HCT116 (cell line): ENCODE measurements around the gene SEC61G. TPM values are rescaled to one million over a fixed set of nuclear protein-coding genes. Genes with fewer than 3 reads are reported as not detected.

ENCODE experiments used
- ATAC-seq: fragments of 200-7000 bp; cut with Tn5 transposase; 2 replicates; pipeline ENCODE4 v1.9.1; 2020; ENCODE audit warnings: mild to moderate bottlenecking, moderate library complexity
- BruUV-seq: library from RNA; stranded (reverse); fragments of 400-500 nt; replicated peaks from 2 replicates; lab custom pipeline; 2021; lab: Mats Ljungman, UMichigan
- CTCF ChIA-PET: fragments of 300-600 bp; sonication (Branson Sonifier 250); formaldehyde crosslinking; loops from one replicate; lab custom pipeline; 2021; ENCODE audit warnings: antibody characterized with exemption; lab: Charles Lee
- POLR2A ChIA-PET: fragments of 300-600, 350-600 bp; sonication (Branson Sonifier 250); formaldehyde crosslinking; loops from one replicate; lab custom pipeline; 2021; ENCODE audit warnings: antibody characterized with exemption; lab: Charles Lee
- RAD21 ChIA-PET, 2 experiments: fragments of 300-600 bp; sonication (Branson Sonifier 250); formaldehyde crosslinking; loops; one replicate each; lab custom pipeline; 2023; ENCODE audit warnings: low total read pairs in 2 of 2; ENCODE audit not compliant: uncharacterized antibody in 2 of 2, unreplicated experiment in 2 of 2, low non-redundant PET in 1 of 2; lab: Charles Lee
- DNase-seq: peaks from one replicate; pipeline ENCODE4 v3.0.0-alpha.2; 2010; ENCODE audit warnings: low read depth, low spot score
- H2AFZ ChIP-seq: fragments of 200-600 bp; shearing (Covaris generic), sonication (generic); 2 replicates; pipeline ENCODE4 v1.6.1; 2017; ENCODE audit warnings: low read depth, mixed run types, mixed read lengths, antibody characterized with exemption, low read length; ENCODE audit not compliant: poor library complexity, severe bottlenecking
- H3K27ac ChIP-seq: 2 replicates; pipeline ENCODE4 v1.5.1; 2012; ENCODE audit warnings: low read depth, low read length
- H3K27me3 ChIP-seq: fragments of 200-600 bp; sonication (generic); 2 replicates; pipeline ENCODE4 v1.6.1; 2016; ENCODE audit warnings: mixed run types, low read length, mixed read lengths; ENCODE audit not compliant: insufficient read depth
- H3K36me3 ChIP-seq, 2 experiments: fragments of 200-500 bp in 1 of 2; fragments of 200-600 bp in 1 of 2; sonication (Bioruptor generic) in 1 of 2; sonication (generic) in 1 of 2; 2 replicates each; pipeline versions ENCODE4 v1.5.1 to v1.6.1; 2014 to 2016; ENCODE audit warnings: low read length in 2 of 2, inconsistent platforms in 1 of 2, mixed read lengths in 1 of 2, mixed run types in 1 of 2; ENCODE audit not compliant: insufficient read depth in 2 of 2, control insufficient read depth in 1 of 2
- H3K4me1 ChIP-seq, 2 experiments: fragments of 200-600 bp in 1 of 2; sonication (generic) in 1 of 2; 2 replicates each; pipeline versions ENCODE4 v1.5.1 to v1.6.1; 2012 to 2017; ENCODE audit warnings: low read length in 2 of 2, inconsistent platforms in 1 of 2, mild to moderate bottlenecking in 1 of 2, mixed read lengths in 1 of 2, mixed run types in 1 of 2, moderate library complexity in 1 of 2; ENCODE audit not compliant: insufficient read depth in 2 of 2, control insufficient read depth in 1 of 2
- H3K4me2 ChIP-seq: fragments of 200-600 bp; sonication (generic); 2 replicates; pipeline ENCODE4 v1.6.1; 2017; ENCODE audit warnings: mixed run types, low read length, mixed read lengths
- H3K4me3 ChIP-seq, 2 experiments: fragments of 200-600 bp in 1 of 2; sonication (generic) in 1 of 2; replicated peaks in 1 of 2; 2 replicates each; pipeline ENCODE4 v1.5.1; 2011 to 2016; ENCODE audit warnings: low read length in 2 of 2, control low read depth in 1 of 2, low read depth in 1 of 2, mild to moderate bottlenecking in 1 of 2, mixed read lengths in 1 of 2, mixed run types in 1 of 2
- H3K79me2 ChIP-seq: fragments of 200-600 bp; sonication (generic); 2 replicates; pipeline ENCODE4 v1.6.1; 2017; ENCODE audit warnings: mild to moderate bottlenecking, mixed run types, low read length, moderate library complexity, mixed read lengths; ENCODE audit not compliant: insufficient read depth
- H3K9ac ChIP-seq: fragments of 200-600 bp; sonication (generic); 2 replicates; pipeline ENCODE4 v1.6.1; 2016; ENCODE audit warnings: low read length, mixed read lengths
- H3K9me2 ChIP-seq: fragments of 200-600 bp; sonication (generic), shearing (Covaris generic); 2 replicates; pipeline ENCODE4 v1.6.1; 2017; ENCODE audit warnings: mixed run types, mild to moderate bottlenecking, moderate library complexity; ENCODE audit not compliant: insufficient read depth
- H3K9me3 ChIP-seq, 2 experiments: fragments of 200-500 bp in 1 of 2; fragments of 200-600 bp in 1 of 2; sonication (Bioruptor generic) in 1 of 2; sonication (generic) in 1 of 2; 2 replicates each; pipeline ENCODE4 v1.6.1; 2014 to 2017; ENCODE audit warnings: low read length in 2 of 2, mixed read lengths in 2 of 2, inconsistent platforms in 1 of 2, low read depth in 1 of 2, mild to moderate bottlenecking in 1 of 2, mixed run types in 1 of 2, moderate library complexity in 1 of 2; ENCODE audit not compliant: control insufficient read depth in 1 of 2, insufficient read depth in 1 of 2
- H4K20me1 ChIP-seq: fragments of 200-600 bp; sonication (generic), shearing (Covaris generic); 2 replicates; pipeline ENCODE4 v1.6.1; 2017; ENCODE audit warnings: mixed run types, mild to moderate bottlenecking, moderate library complexity; ENCODE audit not compliant: insufficient read depth
- ATF3 ChIP-seq: IDR thresholded peaks from 2 replicates; pipeline ENCODE4 v1.6.1; 2012
- CTCF ChIP-seq, 3 experiments: fragments of 200-600 bp in 1 of 3; sonication (generic) in 1 of 3; IDR thresholded peaks in 2 of 3; conservative IDR thresholded peaks in 1 of 3; 2 replicates each; pipeline ENCODE4 v1.5.1; 2012 to 2017; ENCODE audit warnings: low read depth in 2 of 3, low read length in 2 of 3, antibody characterized with exemption in 1 of 3, borderline replicate concordance in 1 of 3, control low read depth in 1 of 3, mild to moderate bottlenecking in 1 of 3, mixed read lengths in 1 of 3, mixed run types in 1 of 3, moderate library complexity in 1 of 3; ENCODE audit not compliant: insufficient read depth in 1 of 3
- SIN3A ChIP-seq: IDR thresholded peaks from 2 replicates; pipeline ENCODE4 v1.6.1; 2012; ENCODE audit warnings: low read depth
- SP1 ChIP-seq: IDR thresholded peaks from 2 replicates; pipeline ENCODE4 v1.6.1; 2012; ENCODE audit warnings: low read depth
- SRF ChIP-seq: IDR thresholded peaks from 2 replicates; pipeline ENCODE4 v1.6.1; 2012; ENCODE audit warnings: low read depth
- YY1 ChIP-seq: IDR thresholded peaks from 2 replicates; pipeline ENCODE4 v1.6.1; 2011; ENCODE audit warnings: low read length, low read depth, moderate library complexity, mild to moderate bottlenecking; ENCODE audit not compliant: insufficient replicate concordance; ENCODE audit errors: extremely low read depth
- intact Hi-C: fragments of 100-400 bp; cut with micrococcal nuclease; formaldehyde crosslinking; loops from 2 replicates; pipeline ENCODE4 v1.10.0; 2022
- total RNA-seq: library from RNA; stranded (reverse); gene quantifications from one replicate; pipeline ENCODE4 v1.2.1, GENCODE V29; 2021; ENCODE audit not compliant: unreplicated experiment

Gene SEC61G
- total RNA-seq, 1 experiment from 2014 or later, result 147 TPM

GRCh38 chr7:54781134-54781920 is 22.3 kb upstream of the SEC61G start:
- H3K36me3 ChIP-seq, result no peaks in the 10 kb centered on the region
- no peaks in the 10 kb centered on the region for H3K27me3 ChIP-seq
- ChIA-PET POLR2A (no interaction called here), CTCF (no interaction called here), RAD21 (no interaction called here)
- no peak overlapping the region for H2AFZ ChIP-seq
- H3K9me2 ChIP-seq, result no peaks in the 10 kb centered on the region
- H3K9ac ChIP-seq, result no peak overlapping the region
- H3K27ac ChIP-seq, result no peak overlapping the region
- no peak overlapping the region for H3K4me3 ChIP-seq
- no peak overlapping the region for H3K4me2 ChIP-seq
- DNase-seq (no peak), ATAC-seq (no peak)
- H3K4me1 ChIP-seq, result peaks cover 12 to 23% of the 10 kb centered on the region in 2 experiments
- no peaks in the 10 kb centered on the region for H4K20me1 ChIP-seq
- no TSS peak for BruUV-seq
- no peaks in the 10 kb centered on the region for H3K79me2 ChIP-seq
- TF ChIP-seq SIN3A (no peak), SRF (no peak), SP1 (no peak), YY1 (no peak), ATF3 (no peak), CTCF (IDR thresholded peaks at IDR 0.05 in 2 of 3, conservative IDR thresholded peaks at IDR 0.05 in 1 of 3; ENCODE audit: borderline replicate concordance in 1 of 3, insufficient read depth in 1 of 3, low read depth in 2 of 3, low read length in 2 of 3) (no peak)
- intact Hi-C loops, result no loop called here
- no peaks in the 10 kb centered on the region for H3K9me3 ChIP-seq
